Suprapubic skin (tissue), 4 donors: ENCODE measurements around the gene CITED2.

Experiments used
- EP300 ChIP-seq: sonication (generic); formaldehyde crosslinking; IDR thresholded peaks from one replicate; pipeline ENCODE4 v1.6.1; 2017; ENCODE audit warnings: antibody characterized with exemption
- POLR2A ChIP-seq, 2 donors: fragments of 450-650 bp; IDR thresholded peaks; one replicate each; pipeline ENCODE4 v1.6.1; 2017; ENCODE audit warnings: antibody characterized with exemption in 2 of 2, mild to moderate bottlenecking in 2 of 2, moderate library complexity in 2 of 2
- POLR2AphosphoS5 ChIP-seq, 3 donors: sonication (generic); formaldehyde crosslinking; IDR thresholded peaks; one replicate each; pipeline ENCODE4 v1.6.1; 2017; ENCODE audit warnings: antibody characterized with exemption in 3 of 3
- TF ChIP-seq, protein P1 (sequence below), 2 donors: fragments of 200-600 bp in 1 of 2; fragments of 450-650 bp in 1 of 2; sonication (generic) in 1 of 2; IDR thresholded peaks; one replicate each; pipeline ENCODE4 v1.5.1; 2016 to 2019; ENCODE audit warnings: antibody characterized with exemption in 2 of 2, mild to moderate bottlenecking in 1 of 2, moderate library complexity in 1 of 2

DNA sequence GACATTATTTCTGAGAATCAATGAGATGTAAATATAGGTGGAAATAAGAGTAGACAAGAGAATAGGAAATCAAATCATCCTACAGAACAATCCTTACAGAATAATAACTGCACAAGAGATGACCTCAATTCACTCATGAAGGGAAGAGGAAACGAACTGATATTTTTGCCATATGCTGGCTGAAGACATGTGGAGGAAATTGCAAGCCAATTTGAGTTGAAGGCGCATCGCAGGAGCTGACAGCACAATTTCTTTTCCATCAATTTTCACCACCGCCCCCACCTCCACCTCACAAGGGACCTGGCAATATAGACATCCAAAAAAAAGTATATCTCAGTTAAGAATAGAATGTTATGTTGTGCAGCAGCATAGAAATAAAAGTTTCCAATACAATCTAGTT is 20.3 kb downstream of the CITED2 start:
- TF ChIP-seq, protein P1, sequence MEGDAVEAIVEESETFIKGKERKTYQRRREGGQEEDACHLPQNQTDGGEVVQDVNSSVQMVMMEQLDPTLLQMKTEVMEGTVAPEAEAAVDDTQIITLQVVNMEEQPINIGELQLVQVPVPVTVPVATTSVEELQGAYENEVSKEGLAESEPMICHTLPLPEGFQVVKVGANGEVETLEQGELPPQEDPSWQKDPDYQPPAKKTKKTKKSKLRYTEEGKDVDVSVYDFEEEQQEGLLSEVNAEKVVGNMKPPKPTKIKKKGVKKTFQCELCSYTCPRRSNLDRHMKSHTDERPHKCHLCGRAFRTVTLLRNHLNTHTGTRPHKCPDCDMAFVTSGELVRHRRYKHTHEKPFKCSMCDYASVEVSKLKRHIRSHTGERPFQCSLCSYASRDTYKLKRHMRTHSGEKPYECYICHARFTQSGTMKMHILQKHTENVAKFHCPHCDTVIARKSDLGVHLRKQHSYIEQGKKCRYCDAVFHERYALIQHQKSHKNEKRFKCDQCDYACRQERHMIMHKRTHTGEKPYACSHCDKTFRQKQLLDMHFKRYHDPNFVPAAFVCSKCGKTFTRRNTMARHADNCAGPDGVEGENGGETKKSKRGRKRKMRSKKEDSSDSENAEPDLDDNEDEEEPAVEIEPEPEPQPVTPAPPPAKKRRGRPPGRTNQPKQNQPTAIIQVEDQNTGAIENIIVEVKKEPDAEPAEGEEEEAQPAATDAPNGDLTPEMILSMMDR (IDR thresholded peaks at IDR 0.05): no peak
- TF ChIP-seq POLR2A (IDR thresholded peaks at IDR 0.05) (no peak), POLR2AphosphoS5 (IDR thresholded peaks at IDR 0.05) (no peak), EP300 (no peak)
